Raji (cell line): Measurements from ENCODE around the gene MAEA.

Experiments used
- POLR2A ChIP-seq: IDR thresholded peaks from 2 replicates; pipeline ENCODE4 v1.6.1; 2011; ENCODE audit warnings: low read depth, low read length, control low read depth; ENCODE audit not compliant: insufficient read depth

Gene MAEA

GRCh38 chr4:1317177-1318045 is 27.7 kb downstream of the MAEA start:
- no peak for TF ChIP-seq POLR2A

- no peak for TF ChIP-seq POLR2A
These were observed 28.3 kb downstream of the MAEA start for GRCh38 chr4:1318046-1318375.

- no peak for TF ChIP-seq POLR2A
These were observed 29.0 kb downstream of the MAEA start for GRCh38 chr4:1318488-1319213.

DNA sequence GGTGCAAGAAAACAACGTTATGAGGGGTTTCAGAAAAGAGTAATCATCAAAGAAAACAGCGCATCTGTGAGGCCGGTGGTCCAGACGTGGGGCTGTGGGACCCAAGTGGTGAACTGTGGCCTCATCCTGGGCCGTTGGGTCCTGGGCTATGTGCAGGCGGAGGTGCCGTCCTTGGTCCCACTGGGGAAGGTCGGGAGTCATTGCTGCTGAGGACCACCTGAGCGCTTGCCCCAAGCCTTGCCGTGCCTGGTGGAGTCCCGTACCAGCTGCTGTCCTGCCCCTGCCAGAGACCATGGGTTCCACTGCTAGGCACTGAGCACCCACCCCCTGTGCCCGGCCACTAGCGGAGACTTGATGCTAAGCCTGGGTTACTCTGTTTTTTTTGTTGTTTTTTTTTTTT is 31.8 kb downstream of the MAEA start:
- TF ChIP-seq POLR2A, result no peak

GRCh38 chr4:1321946-1322650 is 32.4 kb downstream of the MAEA start:
- no peak for TF ChIP-seq POLR2A

DNA sequence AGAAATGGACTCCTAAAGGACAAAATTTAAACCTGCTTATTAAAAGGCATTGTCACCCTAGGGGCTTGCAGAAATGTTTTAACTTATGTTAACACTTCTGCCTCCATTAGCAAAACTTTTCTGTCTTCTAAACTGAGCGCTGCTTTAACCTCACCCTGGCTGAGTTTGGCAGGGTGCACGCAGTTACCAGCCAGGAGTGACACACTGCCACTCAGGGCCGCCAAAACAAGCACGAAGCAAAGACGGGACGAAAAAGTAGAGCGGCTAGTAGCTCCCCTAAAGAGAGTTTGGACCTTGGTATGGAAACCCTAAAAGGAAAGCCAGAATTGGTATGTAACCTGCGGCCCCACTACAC is 33.6 kb downstream of the MAEA start:
- TF ChIP-seq POLR2A, result no peak

- TF ChIP-seq POLR2A, result no peak
These were observed 34.1 kb downstream of the MAEA start for GRCh38 chr4:1323635-1324442.

- TF ChIP-seq POLR2A, result no peak
These were observed 35.4 kb downstream of the MAEA start for GRCh38 chr4:1325176-1325480.

- TF ChIP-seq POLR2A, result no peak
These were observed 36.3 kb downstream of the MAEA start for GRCh38 chr4:1325681-1326635.

DNA sequence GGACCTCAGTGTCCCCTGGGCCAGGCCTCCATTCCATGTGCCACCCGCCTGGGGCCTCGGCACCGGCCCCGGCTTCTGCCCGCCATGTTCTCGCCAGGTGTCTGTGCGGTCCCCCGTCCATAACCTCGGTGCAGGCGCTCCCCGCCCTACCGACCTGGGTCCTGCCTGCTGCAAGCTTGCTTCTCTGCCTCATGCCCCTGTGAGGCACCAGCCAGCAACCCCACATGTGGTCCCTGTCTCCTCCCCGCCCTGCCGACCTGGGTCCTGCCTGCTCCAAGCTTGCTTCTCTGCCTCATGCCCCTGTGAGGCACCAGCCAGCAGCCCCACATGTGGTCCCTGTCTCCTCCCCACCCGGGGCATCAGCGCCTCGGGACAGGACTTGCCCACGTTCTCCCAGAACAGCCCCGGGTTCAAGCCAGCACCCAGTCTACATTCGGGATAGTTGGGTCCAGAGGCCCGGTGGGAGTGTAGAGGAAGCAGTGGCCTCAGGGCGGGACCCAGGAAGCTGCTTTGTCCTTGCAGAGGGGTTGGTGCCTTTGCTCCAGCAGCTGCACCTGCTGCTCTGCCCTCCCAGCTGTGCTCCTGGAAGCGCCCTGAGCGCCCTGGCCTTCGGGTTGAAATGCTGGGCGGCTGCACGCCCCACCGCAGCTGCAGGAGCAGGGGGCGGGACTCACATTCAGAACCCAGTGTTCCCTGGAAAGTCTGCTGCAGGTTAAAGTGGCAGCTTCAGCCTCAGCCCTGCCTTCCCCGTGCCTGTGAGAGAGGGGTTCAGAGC is 37.2 kb downstream of the MAEA start:
- TF ChIP-seq POLR2A, result no peak

DNA sequence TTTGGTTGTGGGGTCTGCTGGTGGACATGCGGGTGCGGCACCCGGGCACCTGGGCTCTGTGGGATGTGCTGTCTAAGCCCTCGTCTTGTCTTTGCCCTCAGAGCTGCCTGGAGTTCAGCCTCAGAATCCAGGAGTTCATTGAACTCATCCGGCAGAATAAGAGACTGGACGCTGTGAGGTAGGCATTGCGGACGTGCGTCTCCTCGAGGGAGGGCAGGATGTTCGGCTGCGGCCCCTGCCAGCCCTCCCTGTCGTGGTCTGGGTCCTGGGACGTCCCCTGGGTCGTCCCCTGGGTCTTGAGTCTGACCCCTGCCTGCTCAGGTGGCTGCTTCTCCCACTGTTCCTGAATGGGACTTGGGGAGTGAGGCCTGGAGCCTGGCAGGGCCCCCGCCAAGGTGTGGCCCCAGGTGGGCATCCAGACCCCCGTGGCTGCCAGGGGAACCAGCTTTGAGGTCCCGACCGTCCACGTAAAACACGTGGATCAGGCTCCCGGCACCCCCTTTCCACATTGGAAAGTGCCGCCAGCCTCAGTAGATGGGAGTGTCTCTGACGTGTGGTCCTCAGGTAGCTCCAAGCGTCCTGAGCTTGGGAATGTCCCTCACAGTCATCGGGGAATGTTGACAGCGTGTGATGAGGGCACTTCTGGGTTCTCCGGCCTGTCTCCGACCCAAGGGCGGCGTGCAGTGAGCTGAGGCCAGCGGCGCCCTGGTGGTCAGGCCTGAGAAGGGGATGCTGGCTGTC is 38.0 kb downstream of the MAEA start:
- TF ChIP-seq POLR2A, result no peak

DNA sequence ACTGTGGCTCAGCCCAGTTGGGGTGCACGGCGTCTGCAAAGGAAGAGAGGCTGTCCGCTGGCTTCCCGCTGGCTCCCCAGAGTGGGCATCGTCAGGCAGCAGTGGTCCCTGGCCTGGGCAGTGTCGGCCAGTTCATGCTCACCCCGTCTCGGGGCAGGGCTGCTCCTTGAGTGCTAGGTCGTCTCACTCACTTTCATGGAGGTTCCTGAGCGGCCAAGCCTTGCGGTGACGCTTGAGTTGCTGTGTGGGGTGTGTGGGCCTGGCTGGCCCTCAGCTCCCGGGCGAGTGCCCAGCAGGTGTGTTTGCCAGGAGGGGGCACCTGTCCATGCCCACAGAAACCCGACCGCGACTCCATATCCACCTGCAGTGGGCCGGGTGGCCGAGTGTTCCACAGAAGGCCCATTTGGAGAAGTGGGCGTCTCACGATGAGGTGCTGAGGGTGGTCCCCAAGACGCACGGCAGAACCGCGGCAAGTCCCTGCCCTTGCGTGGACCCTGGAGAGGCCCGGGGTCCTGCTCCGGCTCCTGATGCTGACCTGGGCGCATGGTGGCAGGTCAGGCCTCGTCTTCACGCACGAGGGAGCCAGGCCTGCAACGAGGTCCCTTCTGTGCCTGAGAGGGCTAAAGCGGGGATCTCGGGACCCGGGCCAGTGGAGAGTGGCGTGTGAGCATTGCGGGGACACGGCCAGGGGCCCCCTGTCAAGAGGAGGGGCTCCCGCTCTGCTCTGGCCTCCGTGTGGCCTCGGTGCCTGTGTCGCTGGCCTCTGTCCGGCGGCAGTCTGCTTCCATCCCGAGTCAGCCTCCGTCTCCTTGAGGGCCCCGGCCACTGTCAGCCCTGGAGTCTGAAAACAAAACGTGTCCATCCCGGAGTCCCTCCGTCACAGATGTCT is 38.8 kb downstream of the MAEA start:
- no peak for TF ChIP-seq POLR2A
